Parathyroid adenoma (tissue), 2 donors: ENCODE results near the gene TMEM121.

Experiments used
- H2AFZ ChIP-seq: fragments of 300-600 bp; sonication (generic); one replicate; pipeline ENCODE4 v1.7.0; 2017; ENCODE audit warnings: antibody characterized with exemption, mild to moderate bottlenecking
- H3K27ac ChIP-seq: fragments of 300-600 bp; sonication (generic); one replicate; pipeline ENCODE4 v1.7.0; 2017
- H3K27me3 ChIP-seq: fragments of 300-600 bp; sonication (generic); one replicate; pipeline ENCODE4 v1.7.0; 2017; ENCODE audit warnings: low read length; ENCODE audit not compliant: control insufficient read depth, insufficient read depth
- H3K36me3 ChIP-seq: fragments of 300-600 bp; sonication (generic); one replicate; pipeline ENCODE4 v1.7.0; 2017; ENCODE audit warnings: low read length; ENCODE audit not compliant: control insufficient read depth, insufficient read depth
- H3K4me1 ChIP-seq: fragments of 300-600 bp; sonication (generic); one replicate; pipeline ENCODE4 v1.7.0; 2017; ENCODE audit warnings: control low read depth
- H3K4me2 ChIP-seq: fragments of 300-600 bp; sonication (generic); one replicate; pipeline ENCODE4 v1.7.0; 2017; ENCODE audit warnings: low read length
- H3K4me3 ChIP-seq: fragments of 300-600 bp; sonication (generic); one replicate; pipeline ENCODE4 v1.7.0; 2017; ENCODE audit warnings: low read depth, low read length
- H3K79me2 ChIP-seq: fragments of 300-600 bp; sonication (generic); one replicate; pipeline ENCODE4 v1.7.0; 2017; ENCODE audit warnings: control low read depth
- H3K9ac ChIP-seq: fragments of 300-600 bp; sonication (generic); one replicate; pipeline ENCODE4 v1.7.0; 2017; ENCODE audit warnings: mild to moderate bottlenecking
- H3K9me3 ChIP-seq: fragments of 300-600 bp; sonication (generic); one replicate; pipeline ENCODE4 v1.7.0; 2017; ENCODE audit warnings: low read length; ENCODE audit not compliant: control insufficient read depth
- TF ChIP-seq, protein P1 (sequence below): fragments of 300-600 bp; sonication (generic); IDR thresholded peaks from one replicate; pipeline ENCODE4 v1.7.0; 2017; ENCODE audit warnings: antibody characterized with exemption, mild to moderate bottlenecking
- donor health status: primary hyperparathyroidism.

Gene TMEM121

DNA sequence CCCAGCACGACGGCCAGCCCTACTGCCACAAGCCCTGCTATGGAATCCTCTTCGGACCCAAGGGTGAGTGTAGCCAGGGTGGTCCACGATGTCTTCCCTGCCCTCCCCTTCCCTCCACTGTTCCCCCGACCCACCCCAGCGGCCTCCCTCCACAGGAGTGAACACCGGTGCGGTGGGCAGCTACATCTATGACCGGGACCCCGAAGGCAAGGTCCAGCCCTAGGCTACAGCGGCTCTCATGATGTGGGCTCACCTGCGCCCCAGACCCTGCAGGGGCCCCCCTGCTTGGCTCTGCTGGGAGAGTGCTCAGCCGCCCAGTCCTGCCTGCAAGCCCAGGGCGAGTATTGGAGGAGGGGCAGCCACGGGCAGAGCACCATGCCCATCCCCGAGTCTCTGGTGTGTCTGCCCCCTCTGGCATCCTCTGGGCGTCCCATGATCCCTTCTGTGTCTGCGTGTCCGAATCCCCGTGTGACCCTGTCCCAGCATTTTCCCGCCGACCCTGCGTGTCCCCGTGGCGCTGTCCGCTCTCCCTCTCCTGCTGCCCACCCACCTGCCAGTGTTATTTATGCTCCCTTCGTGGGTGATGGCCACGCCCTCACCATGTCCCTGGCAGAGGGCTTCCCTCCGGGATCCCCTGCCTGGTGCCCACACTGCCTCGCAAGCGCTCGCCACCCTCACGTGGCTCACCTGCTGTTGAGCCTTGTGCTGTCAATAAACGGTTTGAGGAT lies 46.8 kb upstream of the TMEM121 start:
- Histone ChIP-seq H3K36me3 (no peaks in the 10 kb centered on the region), H3K79me2 (no peaks in the 10 kb centered on the region), H3K27me3 (no peaks in the 10 kb centered on the region), H2AFZ (no peak overlapping the region), H3K9me3 (no peaks in the 10 kb centered on the region), H3K4me2 (no peak overlapping the region), H3K27ac (peak overlapping the region; percentile 87), H3K9ac (no peak overlapping the region), H3K4me3 (no peak overlapping the region), H3K4me1 (peaks cover 23% of the 10 kb centered on the region)
- TF ChIP-seq, protein P1, sequence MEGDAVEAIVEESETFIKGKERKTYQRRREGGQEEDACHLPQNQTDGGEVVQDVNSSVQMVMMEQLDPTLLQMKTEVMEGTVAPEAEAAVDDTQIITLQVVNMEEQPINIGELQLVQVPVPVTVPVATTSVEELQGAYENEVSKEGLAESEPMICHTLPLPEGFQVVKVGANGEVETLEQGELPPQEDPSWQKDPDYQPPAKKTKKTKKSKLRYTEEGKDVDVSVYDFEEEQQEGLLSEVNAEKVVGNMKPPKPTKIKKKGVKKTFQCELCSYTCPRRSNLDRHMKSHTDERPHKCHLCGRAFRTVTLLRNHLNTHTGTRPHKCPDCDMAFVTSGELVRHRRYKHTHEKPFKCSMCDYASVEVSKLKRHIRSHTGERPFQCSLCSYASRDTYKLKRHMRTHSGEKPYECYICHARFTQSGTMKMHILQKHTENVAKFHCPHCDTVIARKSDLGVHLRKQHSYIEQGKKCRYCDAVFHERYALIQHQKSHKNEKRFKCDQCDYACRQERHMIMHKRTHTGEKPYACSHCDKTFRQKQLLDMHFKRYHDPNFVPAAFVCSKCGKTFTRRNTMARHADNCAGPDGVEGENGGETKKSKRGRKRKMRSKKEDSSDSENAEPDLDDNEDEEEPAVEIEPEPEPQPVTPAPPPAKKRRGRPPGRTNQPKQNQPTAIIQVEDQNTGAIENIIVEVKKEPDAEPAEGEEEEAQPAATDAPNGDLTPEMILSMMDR: no peak

DNA sequence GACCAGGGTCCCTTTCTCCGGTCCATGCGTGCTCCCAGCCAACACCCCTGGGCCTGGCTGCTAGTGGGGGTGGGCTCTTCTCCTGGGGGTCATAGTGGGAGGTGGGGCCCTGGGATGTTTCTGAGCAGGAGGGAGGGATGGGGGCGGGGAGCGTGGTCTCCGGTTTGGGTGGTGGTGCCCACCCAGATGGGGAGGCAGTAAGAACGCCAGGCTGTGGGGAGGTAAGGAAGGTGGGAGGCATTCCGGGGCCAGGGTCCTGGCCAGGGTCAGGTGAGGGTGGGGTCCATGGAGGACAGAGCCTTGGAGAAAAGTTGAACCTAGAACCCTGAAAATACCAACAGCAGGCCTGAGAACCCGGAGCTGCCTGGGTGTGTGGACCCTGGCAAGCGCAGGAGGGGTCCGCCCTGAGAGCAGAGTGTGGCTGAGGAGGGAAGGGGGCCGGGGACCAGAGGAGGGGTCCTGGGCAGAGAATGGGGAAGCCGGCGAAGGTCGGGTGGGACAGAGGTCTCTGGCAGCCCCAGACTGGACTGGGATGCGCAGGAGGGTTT lies 46.1 kb upstream of the TMEM121 start:
- Histone ChIP-seq H3K4me1 (peaks cover 23% of the 10 kb centered on the region), H3K9ac (no peak overlapping the region), H3K36me3 (no peaks in the 10 kb centered on the region), H2AFZ (peak overlapping the region; percentile 18), H3K79me2 (no peaks in the 10 kb centered on the region), H3K4me2 (no peak overlapping the region), H3K9me3 (no peaks in the 10 kb centered on the region), H3K27me3 (no peaks in the 10 kb centered on the region), H3K4me3 (no peak overlapping the region), H3K27ac (peak overlapping the region; percentile 87)
- TF ChIP-seq, protein P1: no peak

DNA sequence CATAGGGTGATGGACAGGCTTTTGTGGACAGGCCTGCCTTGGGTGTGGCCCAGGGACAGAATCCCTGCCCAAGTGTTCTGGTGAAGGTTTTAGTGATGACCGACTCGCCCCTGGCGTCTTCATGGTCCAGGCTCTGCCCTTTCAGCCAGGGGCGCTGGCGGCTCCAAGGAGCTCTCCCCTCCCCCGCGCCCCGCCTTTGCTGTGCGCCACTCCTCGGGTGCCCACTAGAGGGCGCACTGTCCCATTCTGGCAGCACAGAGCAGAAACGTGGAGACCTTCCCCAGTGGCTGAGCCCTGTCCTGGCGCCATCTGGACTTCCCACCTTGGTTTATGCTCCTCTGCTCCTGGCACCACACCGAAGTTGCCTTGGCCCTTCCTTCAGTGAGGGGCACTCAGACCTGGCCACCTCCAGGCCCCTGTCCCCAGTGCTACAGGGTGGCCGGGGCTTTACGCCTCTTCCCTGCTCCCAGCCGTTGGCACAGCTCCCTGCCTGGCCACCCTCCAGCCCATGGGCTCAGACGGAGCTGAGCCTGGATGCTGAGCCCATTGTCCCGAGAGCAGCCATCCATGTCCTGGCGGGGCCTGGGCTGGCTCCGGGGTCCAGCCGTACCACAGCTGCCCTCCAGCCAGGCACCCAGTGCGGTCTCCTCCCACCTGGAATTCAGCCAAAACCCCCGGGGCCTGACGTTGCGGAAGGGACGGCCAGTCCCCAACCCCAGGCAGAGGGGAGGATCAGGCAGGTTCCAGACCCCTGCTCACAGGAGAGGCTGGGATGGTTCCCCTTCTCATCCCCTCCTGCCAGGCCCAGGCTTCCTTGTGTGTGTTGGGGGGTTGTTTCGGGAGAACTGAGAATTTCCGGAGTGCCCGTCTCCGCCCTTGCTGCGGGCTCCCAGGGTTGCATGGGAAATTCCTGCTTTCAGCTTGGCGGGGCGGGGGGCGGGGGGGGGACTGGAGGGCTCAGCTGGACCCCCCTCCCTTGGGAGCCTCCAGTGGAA lies 45.3 kb upstream of the TMEM121 start:
- Histone ChIP-seq H3K4me1 (peaks cover 30% of the 10 kb centered on the region), H3K4me3 (peak overlapping the region; percentile 54), H2AFZ (peak overlapping the region; percentile 75), H3K27me3 (no peaks in the 10 kb centered on the region), H3K36me3 (no peaks in the 10 kb centered on the region), H3K9ac (peak overlapping the region; percentile 3), H3K27ac (peak overlapping the region; percentile 87), H3K4me2 (peak overlapping the region; percentile 85), H3K9me3 (no peaks in the 10 kb centered on the region), H3K79me2 (no peaks in the 10 kb centered on the region)
- TF ChIP-seq, protein P1: peak; percentile 99

DNA sequence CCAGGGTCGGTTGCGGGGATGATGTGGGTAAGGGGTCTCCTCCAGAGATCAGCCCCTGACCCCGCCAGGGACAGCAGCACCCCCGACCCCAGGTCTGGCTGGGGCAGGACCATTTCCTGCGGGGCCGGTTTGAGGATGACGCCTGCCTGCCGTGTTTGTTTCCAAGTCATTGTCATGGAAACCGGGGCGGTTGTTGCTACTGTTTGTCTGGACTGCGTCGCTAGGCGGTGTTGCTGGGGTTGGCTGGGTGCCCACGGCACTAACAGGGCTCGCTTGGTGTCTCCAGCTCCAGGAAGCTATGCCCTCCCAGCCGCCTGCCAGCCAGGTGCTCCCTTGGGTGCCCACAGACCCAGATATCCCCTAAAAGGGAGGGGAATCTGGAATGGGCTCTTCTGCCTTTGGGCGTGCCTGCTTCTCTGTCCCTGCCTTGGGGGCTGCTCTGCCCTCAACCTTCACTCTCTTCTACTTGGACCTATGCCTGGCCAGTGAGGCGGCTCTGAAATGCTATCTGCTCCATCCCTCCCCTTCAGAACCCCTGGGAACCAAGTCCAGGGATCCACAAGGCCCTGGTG lies 44.4 kb upstream of the TMEM121 start:
- Histone ChIP-seq H3K4me1 (peaks cover 25% of the 10 kb centered on the region), H2AFZ (peak overlapping the region; percentile 6), H3K9me3 (no peaks in the 10 kb centered on the region), H3K36me3 (no peaks in the 10 kb centered on the region), H3K79me2 (no peaks in the 10 kb centered on the region), H3K27me3 (peaks cover 3% of the 10 kb centered on the region), H3K27ac (peak overlapping the region; percentile 87), H3K9ac (no peak overlapping the region), H3K4me2 (peak overlapping the region; percentile 60), H3K4me3 (peak overlapping the region; percentile 54)
- TF ChIP-seq, protein P1: peak; percentile 45
